Adrenal gland (tissue), 12 donors: ENCODE data around the gene TXNDC11. TPM values are rescaled to one million over a fixed set of nuclear protein-coding genes. Genes with fewer than 3 reads are reported as not detected.

Source experiments
- DNase-seq, 7 donors: peaks; one replicate each; pipeline ENCODE4 v3.0.0-alpha.2; 2019 to 2020
- H3K27ac ChIP-seq, 5 donors: fragments of 200-600 bp; sonication (generic) in 4 of 5; 1 replicate in 3 of 5; 2 replicates in 2 of 5; pipeline versions ENCODE4 v1.5.1 to v1.8.0; 2016 to 2020; ENCODE audit warnings: mild to moderate bottlenecking in 1 of 5
- H3K27me3 ChIP-seq: fragments of 200-600 bp; 2 replicates; pipeline ENCODE4 v1.8.0; 2021
- H3K36me3 ChIP-seq, 2 donors: fragments of 200-600 bp; replicated peaks in 1 of 2; 1 replicate in 1 of 2; 2 replicates in 1 of 2; pipeline versions ENCODE4 v1.5.1 to v1.8.0; 2018 to 2022
- H3K4me1 ChIP-seq, 2 donors: fragments of 200-600 bp; replicated peaks in 1 of 2; 1 replicate in 1 of 2; 2 replicates in 1 of 2; pipeline versions ENCODE4 v1.5.1 to v1.8.0; 2018 to 2021
- H3K4me3 ChIP-seq, 4 donors: fragments of 200-600 bp; sonication (generic) in 3 of 4; one replicate each; pipeline ENCODE4 v1.5.1; 2016 to 2018
- H3K9me3 ChIP-seq, 3 donors: fragments of 200-600 bp; sonication (generic) in 1 of 3; replicated peaks in 1 of 3; 1 replicate in 2 of 3; 2 replicates in 1 of 3; pipeline versions ENCODE4 v1.5.1 to v1.8.0; 2016 to 2021
- POLR2A ChIP-seq, 2 donors: fragments of 450-650 bp; IDR thresholded peaks; one replicate each; pipeline ENCODE4 v1.6.1; 2017; ENCODE audit warnings: antibody characterized with exemption in 2 of 2, mild to moderate bottlenecking in 2 of 2, moderate library complexity in 1 of 2
- WGBS, 4 donors: extraction: QIAGEN DNeasy Blood & Tissue Kit in 2 of 4; methylation state at CpG; one replicate each; pipeline versions ENCODE4 v1.1.5 to v1.1.7; 2013 to 2017; 5-methylcytosine and 5-hydroxymethylcytosine counted together
- intact Hi-C, 2 donors: fragments of 100-400 bp; cut with DNase I; formaldehyde crosslinking; loops; one replicate each; pipeline versions ENCODE4 v1.14.1 to v1.15.0; 2022 to 2023
- polyA plus RNA-seq, 3 donors: library from polyadenylated mRNA; stranded (reverse); fragments of 200-250 nt in 2 of 3; fragments of 350-450 nt in 1 of 3; fragmentation: Illumina TruSeq in 1 of 3; extraction: RNeasy Lipid Tissue Mini Kit (QIAGEN cat#74804) in 1 of 3; gene quantifications; one replicate each; pipeline ENCODE4 v1.2.3, GENCODE V29; 2013 to 2014
- total RNA-seq, 9 donors: library from RNA; depleted of rRNA in 4 of 9; stranded (reverse); fragments of >200 nt in 4 of 9; fragments of 120-200 nt in 1 of 9; fragmentation: NEBNext Ultra II Directional in 1 of 9; extraction: Animal tissue kit (Norgen Biotek cat#: 25700) in 1 of 9; gene quantifications; one replicate each; pipeline versions ENCODE4 v1.1.0 to v1.2.4, GENCODE V29; 2013 to 2023
- TF ChIP-seq, protein P1 (sequence below), 6 experiments: fragments of 450-650 bp in 4 of 6; fragments of 200-600 bp in 2 of 6; sonication (generic) in 1 of 6; IDR thresholded peaks; 1 replicate in 5 of 6; 2 replicates in 1 of 6; pipeline versions ENCODE4 v1.5.1 to v1.8.0; 2016 to 2021; ENCODE audit warnings: antibody characterized with exemption in 6 of 6, mild to moderate bottlenecking in 2 of 6, moderate library complexity in 1 of 6
- donor health status: healthy with polysubstance abuse.
- donor health status: Bipolar disorder and iron deficiency.
- donor health status: DM: yes; HTN: yes; CAD: no.
- donor health status: DM: no; HTN: no; CAD: no.
- donor health status: DM: no; HTN: no; CAD: no.
- donor health status: DM: yes; HTN: yes; CAD: no.

Gene TXNDC11
- total and polyA plus RNA-seq, 12 donors = 33.5 to 78.1 (median 50.4) TPM

- Histone ChIP-seq H3K36me3 (peaks cover 0 to 74% of the 10 kb centered on the region in 2 donors), H3K27ac (no peak overlapping the region), H3K27me3 (no peaks in the 10 kb centered on the region), H3K9me3 (no peaks in the 10 kb centered on the region), H3K4me1 (peaks cover 14 to 31% of the 10 kb centered on the region in 2 donors), H3K4me3 (no peak overlapping the region)
- intact Hi-C loops = no loop called here
- WGBS, 4 donors = 83 to 90% (median 86%) methylated on average over 8 to 12 of the region's 12 CpGs
- DNase-seq = no peak
- TF ChIP-seq, protein P1, sequence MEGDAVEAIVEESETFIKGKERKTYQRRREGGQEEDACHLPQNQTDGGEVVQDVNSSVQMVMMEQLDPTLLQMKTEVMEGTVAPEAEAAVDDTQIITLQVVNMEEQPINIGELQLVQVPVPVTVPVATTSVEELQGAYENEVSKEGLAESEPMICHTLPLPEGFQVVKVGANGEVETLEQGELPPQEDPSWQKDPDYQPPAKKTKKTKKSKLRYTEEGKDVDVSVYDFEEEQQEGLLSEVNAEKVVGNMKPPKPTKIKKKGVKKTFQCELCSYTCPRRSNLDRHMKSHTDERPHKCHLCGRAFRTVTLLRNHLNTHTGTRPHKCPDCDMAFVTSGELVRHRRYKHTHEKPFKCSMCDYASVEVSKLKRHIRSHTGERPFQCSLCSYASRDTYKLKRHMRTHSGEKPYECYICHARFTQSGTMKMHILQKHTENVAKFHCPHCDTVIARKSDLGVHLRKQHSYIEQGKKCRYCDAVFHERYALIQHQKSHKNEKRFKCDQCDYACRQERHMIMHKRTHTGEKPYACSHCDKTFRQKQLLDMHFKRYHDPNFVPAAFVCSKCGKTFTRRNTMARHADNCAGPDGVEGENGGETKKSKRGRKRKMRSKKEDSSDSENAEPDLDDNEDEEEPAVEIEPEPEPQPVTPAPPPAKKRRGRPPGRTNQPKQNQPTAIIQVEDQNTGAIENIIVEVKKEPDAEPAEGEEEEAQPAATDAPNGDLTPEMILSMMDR (IDR thresholded peaks at IDR 0.05) = no peak
- TF ChIP-seq POLR2A (IDR thresholded peaks at IDR 0.05) = no peak
These were observed 62.4 kb downstream of the TXNDC11 start for GRCh38 chr16:11679941-11680911.

DNA sequence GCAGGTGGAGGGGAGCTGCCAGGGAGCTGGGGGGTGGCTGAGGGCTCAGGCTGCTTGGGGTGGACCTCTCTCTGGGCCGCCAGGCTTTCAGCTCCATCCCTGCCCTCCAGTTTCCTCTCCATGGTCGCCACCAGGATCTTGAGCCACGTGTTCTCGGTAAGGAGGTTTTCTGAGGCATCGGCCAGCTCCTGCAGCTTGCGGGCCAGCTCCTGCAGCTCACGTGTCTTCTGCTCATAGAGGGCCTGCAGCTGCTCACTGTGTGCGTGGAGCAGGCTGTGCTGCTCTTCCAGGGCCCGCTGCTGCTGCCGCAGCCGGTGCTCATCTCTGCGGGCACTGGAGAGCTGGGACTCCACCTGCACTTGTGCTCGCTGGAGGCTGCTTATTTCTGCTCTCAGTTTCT is 63.4 kb downstream of the TXNDC11 start:
- peaks cover 14 to 41% of the 10 kb centered on the region in 2 donors for H3K4me1 ChIP-seq
- 81 to 95% (median 88%) methylated on average over 5 to 13 of the region's 13 CpGs for WGBS, 4 donors
- no peak for TF ChIP-seq POLR2A (IDR thresholded peaks at IDR 0.05)
- TF ChIP-seq, protein P1 (IDR thresholded peaks at IDR 0.05) = no peak
- no peak overlapping the region for H3K27ac ChIP-seq
- no peaks in the 10 kb centered on the region for H3K27me3 ChIP-seq
- H3K36me3 ChIP-seq = peaks cover 0 to 64% of the 10 kb centered on the region in 2 donors
- no peaks in the 10 kb centered on the region for H3K9me3 ChIP-seq
- intact Hi-C loops = no loop called here
- DNase-seq = peak in 1 of 7 donors; percentile 13
- H3K4me3 ChIP-seq = no peak overlapping the region

DNA sequence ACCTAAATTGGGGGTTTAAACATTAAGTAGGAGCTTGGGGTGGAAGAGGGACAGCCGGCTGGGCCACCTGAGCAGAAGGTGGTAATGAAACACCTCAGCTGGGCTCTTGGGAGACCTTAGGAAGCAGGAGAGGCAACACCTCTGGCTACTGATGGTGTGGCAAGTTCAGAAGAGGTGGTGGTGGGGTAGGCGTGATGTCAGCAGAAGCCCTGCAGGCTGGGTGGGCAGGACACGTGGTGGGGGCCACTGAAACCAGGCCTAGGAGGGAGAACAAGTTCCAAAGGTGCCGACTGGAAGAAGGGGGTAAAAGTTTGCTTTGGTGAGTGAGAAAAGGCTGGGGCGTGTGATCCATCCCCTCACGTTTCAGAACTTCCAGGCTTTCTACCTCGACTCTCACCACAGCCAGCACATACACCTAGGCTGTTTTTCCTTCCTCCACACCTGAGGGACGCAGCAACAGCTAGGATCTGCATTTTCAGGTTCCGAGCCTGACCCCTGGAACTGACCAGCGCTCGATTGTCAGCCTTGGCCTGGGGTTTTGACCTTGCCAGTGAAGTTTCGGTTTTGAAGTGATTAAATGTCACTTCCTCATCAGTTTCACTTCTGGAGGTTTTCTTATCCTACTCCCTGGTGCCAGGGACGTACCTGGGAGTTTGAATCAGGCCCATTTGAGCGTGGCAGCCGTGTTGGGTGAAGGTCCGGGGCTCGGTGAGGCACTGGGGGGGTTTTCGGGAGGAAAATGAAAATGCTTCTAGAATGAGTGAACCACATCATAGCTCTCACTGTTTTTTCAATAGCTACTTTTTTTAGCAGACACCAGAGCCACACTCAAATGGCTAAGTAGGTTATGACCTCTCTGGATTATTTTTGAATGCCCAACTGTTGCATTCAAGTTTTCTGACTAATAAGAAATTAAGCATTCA is 64.4 kb downstream of the TXNDC11 start:
- peak in 3 of 7 donors; percentile 19 to 47 (median 41) for DNase-seq
- peak overlapping the region in 3 of 5 donors; percentile 45 to 73 (median 50) for H3K27ac ChIP-seq
- H3K4me1 ChIP-seq = peaks cover 23 to 51% of the 10 kb centered on the region in 2 donors
- H3K9me3 ChIP-seq = no peaks in the 10 kb centered on the region
- 43 to 52% (median 47%) methylated on average over 18 of the region's 18 CpGs for WGBS, 4 donors
- no peaks in the 10 kb centered on the region for H3K27me3 ChIP-seq
- TF ChIP-seq, protein P1 (IDR thresholded peaks at IDR 0.05) = no peak
- no peak for TF ChIP-seq POLR2A (IDR thresholded peaks at IDR 0.05)
- intact Hi-C loops = no loop called here
- peaks cover 0 to 54% of the 10 kb centered on the region in 2 donors for H3K36me3 ChIP-seq
- H3K4me3 ChIP-seq = no peak overlapping the region
